ENCODE data around the gene ADH4.

Gene ADH4

GRCh38 chr4:99144587-99144986 lies 490 bp upstream of the ADH4 start:
- DNase-seq (ENCODE audit: low read depth, low spot score) = no peak
- H3K4me3 ChIP-seq (ENCODE audit: low read depth, low read length) = no peak overlapping the region
- no peak for TF ChIP-seq CTCF (IDR thresholded peaks at IDR 0.05; ENCODE audit: low read depth, low read length)
- in situ Hi-C loops (cut with HindIII; ENCODE audit: low sequenced_read_pairs) = no loop called here

- TF ChIP-seq CTCF (IDR thresholded peaks at IDR 0.05; ENCODE audit: low read depth, low read length) = no peak
- DNase-seq (ENCODE audit: low read depth, low spot score) = no peak
- in situ Hi-C loops (cut with HindIII; ENCODE audit: low sequenced_read_pairs) = no loop called here
- H3K4me3 ChIP-seq (ENCODE audit: low read depth, low read length) = no peak overlapping the region
Observed at GRCh38 chr4:99136329-99136728, 7.8 kb downstream of the ADH4 start.

- no peak overlapping the region for H3K4me3 ChIP-seq (ENCODE audit: low read depth, low read length)
- in situ Hi-C loops (cut with HindIII; ENCODE audit: low sequenced_read_pairs) = no loop called here
- no peak for DNase-seq (ENCODE audit: low read depth, low spot score)
- no peak for TF ChIP-seq CTCF (IDR thresholded peaks at IDR 0.05; ENCODE audit: low read depth, low read length)
Observed at GRCh38 chr4:99135541-99136162, 8.4 kb downstream of the ADH4 start.

GRCh38 chr4:99134586-99134985 lies 9.5 kb downstream of the ADH4 start:
- TF ChIP-seq CTCF (IDR thresholded peaks at IDR 0.05; ENCODE audit: low read depth, low read length) = no peak

GRCh38 chr4:99131378-99131777 lies 12.7 kb downstream of the ADH4 start:
- in situ Hi-C loops (cut with HindIII; ENCODE audit: low sequenced_read_pairs) = no loop called here

More at GRCh38 chr4:99134586-99134985, 9.5 kb downstream of the ADH4 start:
- no peak for DNase-seq (ENCODE audit: low read depth, low spot score)
- H3K4me3 ChIP-seq (ENCODE audit: low read depth, low read length) = no peak overlapping the region
- in situ Hi-C loops (cut with HindIII; ENCODE audit: low sequenced_read_pairs) = no loop called here

GRCh38 chr4:99126376-99126775 lies 17.7 kb downstream of the ADH4 start:
- DNase-seq (ENCODE audit: low read depth, low spot score) = no peak
- TF ChIP-seq CTCF (IDR thresholded peaks at IDR 0.05; ENCODE audit: low read depth, low read length) = no peak
- H3K4me3 ChIP-seq (ENCODE audit: low read depth, low read length) = no peak overlapping the region
- in situ Hi-C loops (cut with HindIII; ENCODE audit: low sequenced_read_pairs) = no loop called here

More at GRCh38 chr4:99131378-99131777, 12.7 kb downstream of the ADH4 start:
- TF ChIP-seq CTCF (IDR thresholded peaks at IDR 0.05; ENCODE audit: low read depth, low read length) = no peak
- H3K4me3 ChIP-seq (ENCODE audit: low read depth, low read length) = no peak overlapping the region
- DNase-seq (ENCODE audit: low read depth, low spot score) = no peak

Measured in astrocyte of the spinal cord (primary cell).